Measurements from ENCODE around the gene BORCS8. TPM values are rescaled to one million over a fixed set of nuclear protein-coding genes. Genes with fewer than 3 reads are reported as not detected.
"Not testable (repeated sequence)": the region's sequence is repeated elsewhere in the genome, so short reads cannot be mapped to it uniquely, and the experiment has no call there.

The BORCS8 gene
- total and polyA plus RNA-seq, 2 donors (not counting 3 experiments of a cell fraction or from before 2014, with no cell fraction given), result 37.4 to 45.8 TPM

DNA sequence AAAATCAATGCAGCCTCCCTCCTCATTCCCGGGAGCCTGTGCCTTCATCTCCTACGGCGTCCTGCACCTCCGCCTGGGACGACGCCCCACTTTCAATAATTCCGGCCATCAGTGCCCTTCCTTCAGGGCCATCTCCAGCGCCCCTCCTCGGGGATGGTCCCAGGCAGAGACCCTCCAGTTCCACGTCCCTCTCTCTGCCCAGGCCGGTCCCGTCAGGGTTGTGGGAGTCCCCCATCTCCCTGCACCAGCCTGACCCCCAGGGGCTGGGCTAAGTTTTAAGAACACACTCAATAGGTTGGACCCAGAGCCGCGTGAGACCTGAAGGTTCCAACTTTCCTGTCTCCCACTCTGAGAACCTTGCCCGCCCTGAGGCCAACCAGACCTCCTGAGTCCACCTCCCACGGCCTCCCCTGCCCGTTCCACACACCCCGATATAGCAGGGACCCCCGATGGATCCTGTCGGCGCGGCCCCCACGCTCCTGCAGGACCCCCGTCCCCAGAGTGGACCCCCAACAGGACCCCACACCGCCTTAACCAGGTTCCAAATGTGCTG lies 54.3 kb downstream of the BORCS8 start:
- dilution Hi-C loops (cut with MboI; ENCODE audit: extremely low pct_ligation_motif_present, low sequenced_read_pairs), result no loop called here
- H3K4me1 ChIP-seq (ENCODE audit: control insufficient read depth, extremely low read depth, insufficient read depth, low read length), result peaks cover 8% of the 10 kb centered on the region
- ChIA-PET CTCF (no interaction called here), POLR2A (no interaction called here)
- peak; percentile 28 for FAIRE-seq
- TF ChIP-seq FOS (IDR thresholded peaks at IDR 0.05; ENCODE audit: borderline replicate concordance, insufficient read depth, low read length) (no peak), GATA2 (IDR thresholded peaks at IDR 0.05; ENCODE audit: insufficient read depth, insufficient read length, low read depth, low read length) (no peak), JUN (IDR thresholded peaks at IDR 0.05; ENCODE audit: borderline replicate concordance, insufficient read depth, insufficient read length, low read depth) (no peak), POLR2A (IDR thresholded peaks at IDR 0.05; ENCODE audit: low read depth, low read length) (no peak), EZH2 (IDR thresholded peaks at IDR 0.05; ENCODE audit: borderline replicate concordance, low read depth, low read length, severe bottlenecking) (no peak), CTCF (IDR thresholded peaks at IDR 0.05; ENCODE audit: extremely low read depth in 1 of 2, insufficient read depth in 1 of 2, low read depth in 1 of 2, low read length in 2 of 2) (no peak), POLR2AphosphoS5 (IDR thresholded peaks at IDR 0.05; ENCODE audit: insufficient read depth, low read depth, low read length) (no peak), MYC (IDR thresholded peaks at IDR 0.05; ENCODE audit: low read depth, low read length) (no peak)
- TF ChIP-seq, protein P1, sequence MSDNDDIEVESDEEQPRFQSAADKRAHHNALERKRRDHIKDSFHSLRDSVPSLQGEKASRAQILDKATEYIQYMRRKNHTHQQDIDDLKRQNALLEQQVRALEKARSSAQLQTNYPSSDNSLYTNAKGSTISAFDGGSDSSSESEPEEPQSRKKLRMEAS (IDR thresholded peaks at IDR 0.05; ENCODE audit: insufficient read depth, insufficient read length), result no peak
- no peaks in the 10 kb centered on the region for H4K20me1 ChIP-seq (replicated peaks; ENCODE audit: control insufficient read depth, extremely low read depth, insufficient read depth, low read length)
- no TSS peak for BruUV-seq (replicated peaks)
- H3K27ac ChIP-seq (ENCODE audit: insufficient read depth, low read depth, low read length), result peak overlapping the region; percentile 45
- H2AFZ ChIP-seq (ENCODE audit: low read depth, low read length), result peak overlapping the region; percentile 95
- H3K9ac ChIP-seq (replicated peaks; ENCODE audit: extremely low read depth, insufficient read depth, low read length), result peak overlapping the region; percentile 81
- H3K79me2 ChIP-seq (ENCODE audit: control insufficient read depth, insufficient read depth, low read length), result no peaks in the 10 kb centered on the region
- H3K4me2 ChIP-seq (ENCODE audit: insufficient read depth, low read length), result peak overlapping the region; percentile 81
- no peaks in the 10 kb centered on the region for H3K9me3 ChIP-seq (replicated peaks; ENCODE audit: control insufficient read depth, insufficient read depth, low read length)
- intact Hi-C loops (cut with micrococcal nuclease), result loop anchor here (2.0 kb wide), 1 partner anchor 75 kb away; the partner anchor contains the start of gene SLC25A42
- peak overlapping the region; percentile 50 to 72 (median 70) for H3K4me3 ChIP-seq (replicated peaks in 1 of 3; ENCODE audit: insufficient read depth in 1 of 3, low read depth in 1 of 3, low read length in 3 of 3)
- no peaks in the 10 kb centered on the region for H3K9me1 ChIP-seq (replicated peaks; ENCODE audit: control insufficient read depth, extremely low read depth, insufficient read depth, low read length)
- no peaks in the 10 kb centered on the region for H3K27me3 ChIP-seq (ENCODE audit: control insufficient read depth in 2 of 2, insufficient read depth in 2 of 2, low read length in 2 of 2)
- no peaks in the 10 kb centered on the region for H3K36me3 ChIP-seq (ENCODE audit: control insufficient read depth in 2 of 2, extremely low read depth in 1 of 2, insufficient read depth in 2 of 2, low read length in 2 of 2)
- DNase-seq (ENCODE audit: low read depth, low spot score), result no peak

DNA sequence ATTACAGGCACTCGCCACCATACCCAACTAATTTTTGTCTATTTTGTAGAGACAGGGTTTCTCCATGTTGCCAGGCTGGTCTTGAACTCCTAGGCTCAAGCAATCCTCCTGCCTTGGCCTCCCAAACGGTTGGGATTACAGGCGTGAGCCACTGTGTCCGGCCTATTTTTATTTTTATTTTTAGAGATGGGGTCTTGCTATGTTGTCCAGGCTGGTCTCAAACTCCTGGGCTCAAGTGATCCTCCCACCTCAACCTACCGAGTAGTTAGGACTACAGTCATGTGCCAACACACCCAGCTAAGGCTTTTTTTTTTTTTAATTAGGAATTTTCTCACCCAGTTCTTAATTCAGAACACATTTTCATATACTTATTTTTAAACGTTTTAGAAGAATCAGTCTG lies 56.2 kb downstream of the BORCS8 start:
- H3K4me1 ChIP-seq (ENCODE audit: control insufficient read depth, extremely low read depth, insufficient read depth, low read length); H3K36me3 ChIP-seq (ENCODE audit: control insufficient read depth in 2 of 2, extremely low read depth in 1 of 2, insufficient read depth in 2 of 2, low read length in 2 of 2); H4K20me1 ChIP-seq (replicated peaks; ENCODE audit: control insufficient read depth, extremely low read depth, insufficient read depth, low read length); H3K9me3 ChIP-seq (replicated peaks; ENCODE audit: control insufficient read depth, insufficient read depth, low read length); H3K79me2 ChIP-seq (ENCODE audit: control insufficient read depth, insufficient read depth, low read length); H3K9me1 ChIP-seq (replicated peaks; ENCODE audit: control insufficient read depth, extremely low read depth, insufficient read depth, low read length); H3K9ac ChIP-seq (replicated peaks; ENCODE audit: extremely low read depth, insufficient read depth, low read length); intact Hi-C loops (cut with micrococcal nuclease); H3K4me3 ChIP-seq (replicated peaks in 1 of 3; ENCODE audit: insufficient read depth in 1 of 3, low read depth in 1 of 3, low read length in 3 of 3); H2AFZ ChIP-seq (ENCODE audit: low read depth, low read length); DNase-seq (ENCODE audit: low read depth, low spot score); H3K4me2 ChIP-seq (ENCODE audit: insufficient read depth, low read length); H3K27me3 ChIP-seq (ENCODE audit: control insufficient read depth in 2 of 2, insufficient read depth in 2 of 2, low read length in 2 of 2); FAIRE-seq; dilution Hi-C loops (cut with MboI; ENCODE audit: extremely low pct_ligation_motif_present, low sequenced_read_pairs); H3K27ac ChIP-seq (ENCODE audit: insufficient read depth, low read depth, low read length): not testable (repeated sequence)
- CTCF ChIA-PET, result interaction anchor here (0.7 to 0.9 kb wide), 2 partner anchors 61 to 161 kb away, joined by 3 to 4 read pairs; no protein-coding TSS in a partner anchor
- POLR2A ChIA-PET, result interaction anchor here (0.7 kb wide), 1 partner anchor 21 kb away, joined by 4 read pairs; no protein-coding TSS in a partner anchor
- TSS peak; percentile 37 for BruUV-seq (replicated peaks)
